Fibroblast of skin of left biceps (primary cell): ENCODE data around the gene IFRD2.
"Not testable (repeated sequence)": the region's sequence is repeated elsewhere in the genome, so short reads cannot be mapped to it uniquely, and the experiment has no call there.

Experiments
- DNase-seq, 2 experiments: peaks; one replicate each; pipeline ENCODE4 v3.0.0-alpha.2; 2013; ENCODE audit warnings: low read depth in 2 of 2

The IFRD2 gene

DNA sequence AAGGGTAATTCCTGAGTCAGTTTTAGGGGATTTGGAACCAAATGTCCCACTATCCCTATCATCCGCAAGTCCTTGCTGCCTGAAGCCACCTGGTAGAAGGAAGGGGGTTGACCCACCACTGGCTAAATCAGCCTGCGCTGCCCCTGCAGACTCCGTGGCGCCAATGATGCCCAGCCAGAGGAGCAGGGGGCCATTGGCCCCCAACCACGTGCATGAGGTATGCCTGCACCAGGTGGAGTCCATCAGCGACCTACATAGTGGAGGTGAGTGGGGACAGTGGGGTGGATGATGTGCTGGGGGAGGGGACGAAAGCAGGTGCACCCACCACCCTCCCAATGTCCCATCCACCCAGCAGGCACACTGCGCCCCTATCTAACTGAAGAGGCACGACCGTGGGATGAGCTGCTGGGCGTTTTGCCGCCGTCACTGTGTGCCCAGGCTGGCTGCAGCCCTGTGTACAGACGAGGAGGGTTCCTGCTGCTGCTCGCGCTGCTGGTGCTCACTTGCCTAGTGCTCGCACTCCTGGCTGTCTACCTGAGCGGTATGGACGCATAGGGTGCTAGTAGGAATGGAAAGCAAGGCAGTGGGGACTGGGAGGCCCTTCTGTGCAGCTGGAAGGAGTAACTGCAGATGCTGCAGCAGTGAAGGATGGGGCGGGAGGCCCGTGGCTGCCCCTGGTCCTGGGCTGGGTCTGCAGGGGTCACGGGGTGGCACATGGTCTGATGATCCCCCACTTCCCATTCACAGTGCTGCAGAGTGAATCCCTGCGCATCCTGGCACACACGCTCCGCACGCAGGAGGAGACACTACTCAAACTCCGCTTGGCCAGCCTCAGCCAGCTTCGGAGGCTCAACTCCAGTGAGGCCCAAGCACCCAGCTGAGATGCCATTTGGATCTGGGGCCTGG, 5.7 kb downstream of the IFRD2 start:
- DNase-seq, result no peak

DNA sequence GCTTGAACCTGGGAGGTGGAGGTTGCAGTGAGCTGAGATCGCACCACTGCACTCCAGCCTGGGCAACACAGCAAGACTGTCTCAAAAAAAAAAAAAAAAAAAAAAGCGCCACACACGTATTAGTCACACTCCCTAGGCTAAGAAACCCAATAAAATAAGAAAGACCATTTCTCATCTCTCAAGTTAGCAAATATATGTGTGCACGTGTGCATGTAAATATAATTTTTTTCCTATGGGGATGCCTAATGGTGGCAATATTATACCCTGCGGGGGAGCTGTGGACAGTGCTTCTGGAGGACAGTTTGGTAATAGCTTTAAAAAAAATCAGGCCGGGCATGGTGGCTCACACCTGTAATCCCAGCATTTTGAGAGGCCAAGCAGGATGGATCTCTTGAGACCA, 8.1 kb downstream of the IFRD2 start:
- not testable (repeated sequence) for DNase-seq

DNA sequence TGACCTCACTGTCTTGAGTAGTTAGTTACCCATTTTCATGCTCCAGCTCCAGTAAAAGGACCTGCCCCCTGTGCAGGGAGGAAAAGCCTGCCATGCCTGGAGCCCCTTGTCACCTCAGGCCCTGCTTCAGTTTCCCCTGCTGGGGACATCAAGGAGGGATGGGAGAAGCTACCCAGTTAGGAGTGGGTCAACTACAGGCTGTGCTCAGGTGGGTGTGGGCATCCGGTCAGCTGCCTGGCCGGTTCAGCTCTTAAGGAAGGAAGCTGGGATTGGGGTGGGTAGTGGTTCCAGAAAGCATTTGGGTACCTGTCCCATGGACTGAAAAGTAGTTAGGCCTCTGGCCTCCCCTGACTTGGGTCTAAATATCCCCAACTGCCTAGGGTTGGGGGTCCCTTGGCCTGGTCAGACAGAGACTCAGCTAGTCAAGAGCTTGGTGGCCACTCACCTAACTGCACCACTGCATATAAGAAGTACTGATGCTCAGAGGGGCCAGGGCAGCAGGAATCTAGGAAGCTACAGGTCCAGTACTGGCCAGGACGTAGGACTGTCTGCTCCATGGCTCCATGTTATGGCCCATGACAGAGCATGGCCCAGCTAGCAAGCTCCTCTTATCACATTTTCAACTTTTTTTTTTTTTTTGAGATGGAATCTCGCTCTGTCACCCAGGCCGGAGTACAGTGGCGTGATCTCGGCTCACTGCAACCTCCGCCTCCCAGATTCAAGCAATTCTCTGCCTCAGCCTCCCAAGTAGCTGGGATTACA, 12.8 kb downstream of the IFRD2 start:
- no peak for DNase-seq

DNA sequence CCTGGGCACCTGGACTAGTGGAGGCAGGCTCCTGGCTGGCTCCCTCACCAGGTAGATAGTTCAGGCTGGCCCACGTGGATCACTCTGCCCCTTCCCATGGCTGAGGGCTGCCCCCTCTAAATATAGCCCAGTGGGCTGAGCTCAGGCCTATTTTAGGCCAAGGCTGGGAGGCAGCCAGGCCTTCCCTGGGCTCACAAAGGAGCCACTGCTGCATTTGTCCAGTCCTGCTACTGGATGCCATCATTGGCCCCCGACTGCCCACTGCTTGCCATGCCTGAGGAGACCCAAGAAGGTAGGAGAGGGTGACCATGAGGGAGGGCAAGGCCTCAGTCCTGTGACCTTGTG, 13.4 kb downstream of the IFRD2 start, which contains the start of gene LSMEM2:
TSS of gene LSMEM2 (plus strand) at position 208 of the 345 bp plus-strand sequence. CDS start at position 235, 27 bp downstream.
- no peak for DNase-seq

DNA sequence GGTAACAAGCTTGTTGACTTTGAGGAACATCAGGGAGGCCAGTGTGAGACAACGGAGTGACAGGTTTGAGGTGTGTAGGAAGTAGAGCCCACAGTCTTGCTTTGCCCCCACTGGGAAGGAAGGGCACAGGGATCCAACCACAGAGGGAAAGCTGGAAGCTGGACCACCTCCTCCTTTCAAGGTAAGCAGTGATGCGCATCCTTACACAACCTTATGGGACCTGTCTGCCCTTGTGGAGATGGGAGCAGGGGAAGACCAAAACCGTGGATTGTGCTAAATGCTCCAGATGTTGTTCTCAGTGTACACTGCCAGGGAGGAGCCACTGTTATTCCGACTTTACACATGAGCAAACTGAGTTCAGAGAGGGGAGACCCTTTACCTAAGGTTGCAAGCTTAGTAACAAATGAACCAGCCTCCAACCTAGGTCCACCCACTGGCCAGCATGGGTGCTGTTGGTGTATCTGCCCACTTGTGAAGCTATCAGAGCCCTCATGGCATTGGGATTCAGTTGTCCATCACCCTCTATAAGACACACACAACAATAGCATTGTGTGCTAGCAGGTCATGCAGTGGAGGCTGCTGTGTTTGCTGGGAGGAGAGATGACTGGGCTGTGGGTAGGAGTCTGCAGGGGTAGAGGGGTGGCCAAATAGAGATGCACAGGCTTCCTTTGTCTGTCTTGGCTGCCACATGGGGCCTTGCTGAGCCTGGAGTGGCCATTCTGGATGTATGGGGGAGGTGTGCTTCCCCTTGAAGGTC, 13.9 kb downstream of the IFRD2 start:
- no peak for DNase-seq

DNA sequence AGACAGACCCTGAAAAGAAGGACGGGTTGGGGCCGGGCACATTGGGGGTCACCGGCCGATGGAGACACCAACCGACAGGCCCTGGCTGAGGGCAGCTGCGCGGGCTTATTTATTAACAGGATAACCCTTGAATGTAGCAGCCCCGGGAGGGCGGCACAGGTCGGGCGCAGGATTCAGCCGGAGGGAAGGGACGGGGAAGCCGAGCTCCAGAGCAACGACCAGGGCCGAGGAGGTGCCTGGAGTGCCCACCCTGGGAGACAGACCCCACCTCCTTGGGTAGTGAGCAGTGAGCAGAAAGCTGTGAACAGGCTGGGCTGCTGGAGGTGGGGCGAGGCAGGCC, 15.5 kb downstream of the IFRD2 start:
- no peak for DNase-seq

DNA sequence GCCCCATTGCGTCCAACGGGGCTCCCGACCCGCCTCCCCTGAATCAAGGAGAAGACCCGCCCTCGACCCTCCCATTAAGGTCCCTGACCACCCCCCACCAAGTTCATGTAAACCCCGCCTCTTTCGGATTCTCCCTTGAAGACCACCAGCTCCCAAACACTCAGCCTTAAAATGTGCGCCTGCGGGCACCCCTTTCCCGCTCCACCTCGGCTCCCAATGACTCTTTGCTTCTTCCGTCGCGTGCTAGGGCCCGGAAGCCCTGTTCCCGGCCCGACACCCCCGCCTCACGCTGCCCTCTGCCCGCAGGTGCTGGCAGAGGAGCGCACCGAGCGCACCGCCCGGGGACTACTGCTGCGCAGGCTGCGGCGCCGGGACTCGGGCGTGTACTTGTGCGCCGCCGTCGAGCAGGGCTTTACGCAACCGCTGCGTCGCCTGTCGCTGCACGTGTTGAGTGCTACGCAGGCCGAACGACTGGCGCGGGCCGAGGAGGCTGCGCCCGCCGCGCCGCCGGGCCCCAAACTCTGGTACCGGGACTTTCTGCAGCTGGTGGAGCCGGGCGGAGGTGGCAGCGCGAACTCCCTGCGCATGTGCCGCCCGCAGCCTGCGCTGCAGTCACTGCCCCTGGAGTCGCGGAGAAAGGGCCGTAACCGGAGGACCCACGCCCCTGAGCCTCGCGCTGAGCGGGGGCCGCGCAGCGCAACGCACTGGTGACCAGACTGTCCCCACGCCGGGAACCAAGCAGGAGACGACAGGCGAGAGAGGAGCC, 16.1 kb downstream of the IFRD2 start:
- DNase-seq, result no peak

DNA sequence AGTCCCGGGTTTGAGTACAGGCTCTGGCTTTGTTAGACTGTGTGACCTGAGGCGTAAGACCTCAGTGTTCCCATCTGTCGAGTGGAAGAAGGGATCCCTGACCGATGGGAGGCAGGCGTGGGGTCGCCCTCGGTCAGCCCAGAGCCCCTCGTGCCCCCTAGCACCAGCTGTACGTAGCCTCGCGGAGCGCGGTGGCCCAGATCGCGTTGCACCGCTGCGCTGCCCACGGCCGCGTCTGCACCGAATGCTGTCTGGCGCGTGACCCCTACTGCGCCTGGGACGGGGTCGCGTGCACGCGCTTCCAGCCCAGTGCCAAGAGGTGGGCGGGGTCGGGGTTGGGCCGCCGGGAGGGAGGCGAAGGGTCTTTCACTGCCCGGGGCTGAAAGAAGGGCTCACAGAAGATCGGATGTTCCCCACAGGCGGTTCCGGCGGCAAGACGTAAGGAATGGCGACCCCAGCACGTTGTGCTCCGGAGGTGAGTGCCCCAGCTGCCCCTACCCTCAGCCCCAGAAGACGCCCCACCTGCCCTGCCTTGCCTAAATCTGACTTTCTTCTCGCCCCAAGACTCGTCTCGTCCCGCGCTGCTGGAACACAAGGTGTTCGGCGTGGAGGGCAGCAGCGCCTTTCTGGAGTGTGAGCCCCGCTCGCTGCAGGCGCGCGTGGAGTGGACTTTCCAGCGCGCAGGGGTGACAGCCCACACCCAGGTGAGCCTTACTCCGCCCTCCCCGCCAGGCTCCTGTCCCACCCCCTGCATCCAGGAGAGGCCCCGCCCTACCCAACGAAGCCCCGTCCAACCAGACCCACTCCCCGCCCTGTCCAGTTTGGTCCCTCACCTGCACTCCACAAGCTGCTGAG, 16.9 kb downstream of the IFRD2 start:
- DNase-seq, result no peak

DNA sequence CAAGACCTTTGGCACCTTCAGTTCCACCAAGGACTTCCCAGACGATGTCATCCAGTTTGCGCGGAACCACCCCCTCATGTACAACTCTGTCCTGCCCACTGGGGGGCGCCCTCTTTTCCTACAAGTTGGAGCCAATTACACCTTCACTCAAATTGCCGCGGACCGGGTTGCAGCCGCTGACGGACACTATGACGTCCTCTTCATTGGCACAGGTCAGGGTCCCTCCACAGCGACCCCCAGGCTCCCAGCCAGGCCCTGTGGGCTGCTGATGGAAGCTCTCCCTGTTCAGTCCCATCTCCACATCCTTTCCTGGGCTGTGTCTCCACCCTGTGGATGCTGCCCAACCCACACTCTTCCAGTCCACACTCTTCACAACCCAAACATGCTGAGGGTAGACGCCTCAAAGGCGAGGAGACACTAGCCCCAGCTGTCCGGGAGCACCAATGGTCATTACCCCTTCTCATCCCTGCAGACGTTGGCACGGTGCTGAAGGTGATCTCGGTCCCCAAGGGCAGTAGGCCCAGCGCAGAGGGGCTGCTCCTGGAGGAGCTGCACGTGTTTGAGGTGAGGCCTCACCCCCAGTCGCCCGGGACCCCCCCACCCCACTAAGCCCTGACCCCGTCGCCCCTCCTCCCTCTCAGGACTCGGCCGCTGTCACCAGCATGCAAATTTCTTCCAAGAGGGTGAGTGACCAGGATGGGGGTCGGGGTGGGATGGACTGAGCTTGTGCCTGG, 17.7 kb downstream of the IFRD2 start:
- no peak for DNase-seq

DNA sequence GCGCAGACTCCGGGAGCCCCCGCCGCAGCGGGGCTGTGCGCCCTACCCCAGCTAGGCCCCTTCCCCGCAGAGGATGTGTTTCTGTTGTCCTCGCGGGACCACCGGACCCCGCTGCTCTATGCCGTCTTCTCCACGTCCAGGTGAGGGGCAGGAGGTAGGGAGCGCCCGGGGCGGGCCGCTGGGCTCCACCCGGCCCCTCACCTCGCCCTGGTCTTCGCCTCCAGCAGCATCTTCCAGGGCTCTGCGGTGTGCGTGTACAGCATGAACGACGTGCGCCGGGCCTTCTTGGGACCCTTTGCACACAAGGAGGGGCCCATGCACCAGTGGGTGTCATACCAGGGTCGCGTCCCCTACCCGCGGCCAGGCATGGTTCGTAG, 18.6 kb downstream of the IFRD2 start:
- no peak for DNase-seq

DNA sequence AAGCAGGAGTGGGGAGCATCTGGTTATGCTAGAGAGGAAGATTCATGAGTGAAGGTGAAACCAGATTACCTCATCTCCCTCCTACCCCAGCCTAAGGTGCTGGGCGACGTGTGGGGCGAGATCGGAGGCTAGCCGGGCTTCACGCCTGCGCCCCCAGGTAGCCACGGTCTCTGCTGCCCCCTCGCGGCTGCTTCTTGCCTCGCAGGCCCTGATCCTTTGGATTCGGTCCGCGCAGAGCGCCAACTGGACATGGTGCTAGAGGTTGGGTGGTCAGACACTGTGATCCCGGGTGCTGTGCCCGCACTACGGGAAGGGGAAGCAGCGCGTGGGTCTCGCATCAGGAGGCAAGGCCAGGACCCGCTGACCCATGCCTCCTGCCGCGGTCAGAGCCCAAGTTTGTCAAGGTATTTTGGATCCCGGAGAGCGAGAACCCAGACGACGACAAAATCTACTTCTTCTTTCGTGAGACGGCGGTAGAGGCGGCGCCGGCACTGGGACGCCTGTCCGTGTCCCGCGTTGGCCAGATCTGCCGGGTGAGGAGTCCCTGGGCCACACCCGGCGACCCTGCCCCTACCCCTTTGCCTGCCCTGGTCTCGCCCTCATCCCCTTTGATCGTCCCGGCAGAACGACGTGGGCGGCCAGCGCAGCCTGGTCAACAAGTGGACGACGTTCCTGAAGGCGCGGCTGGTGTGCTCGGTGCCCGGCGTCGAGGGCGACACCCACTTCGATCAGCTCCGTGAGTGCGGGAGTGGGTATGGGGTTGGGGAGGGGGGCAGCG, 19.1 kb downstream of the IFRD2 start:
- peak in 1 of 2 experiments; percentile 18 for DNase-seq

DNA sequence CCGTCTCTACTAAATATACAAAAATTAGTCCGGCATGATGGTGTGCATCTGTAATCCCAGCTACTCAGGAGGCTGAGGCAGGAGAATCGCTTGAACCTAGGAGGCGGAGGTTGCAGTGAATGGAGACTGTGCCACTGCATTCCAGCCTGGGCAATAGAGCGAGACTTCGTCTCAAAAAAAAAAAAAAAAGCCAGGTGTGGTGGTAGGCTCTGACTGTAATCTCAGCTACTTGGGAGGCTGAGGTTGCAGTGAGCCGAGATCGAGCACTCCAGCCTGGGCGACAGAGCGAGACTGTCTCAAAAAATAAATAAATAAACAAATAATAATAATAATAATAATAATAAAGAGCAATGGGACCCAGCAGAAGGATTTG, 19.7 kb downstream of the IFRD2 start:
- not testable (repeated sequence) for DNase-seq

DNA sequence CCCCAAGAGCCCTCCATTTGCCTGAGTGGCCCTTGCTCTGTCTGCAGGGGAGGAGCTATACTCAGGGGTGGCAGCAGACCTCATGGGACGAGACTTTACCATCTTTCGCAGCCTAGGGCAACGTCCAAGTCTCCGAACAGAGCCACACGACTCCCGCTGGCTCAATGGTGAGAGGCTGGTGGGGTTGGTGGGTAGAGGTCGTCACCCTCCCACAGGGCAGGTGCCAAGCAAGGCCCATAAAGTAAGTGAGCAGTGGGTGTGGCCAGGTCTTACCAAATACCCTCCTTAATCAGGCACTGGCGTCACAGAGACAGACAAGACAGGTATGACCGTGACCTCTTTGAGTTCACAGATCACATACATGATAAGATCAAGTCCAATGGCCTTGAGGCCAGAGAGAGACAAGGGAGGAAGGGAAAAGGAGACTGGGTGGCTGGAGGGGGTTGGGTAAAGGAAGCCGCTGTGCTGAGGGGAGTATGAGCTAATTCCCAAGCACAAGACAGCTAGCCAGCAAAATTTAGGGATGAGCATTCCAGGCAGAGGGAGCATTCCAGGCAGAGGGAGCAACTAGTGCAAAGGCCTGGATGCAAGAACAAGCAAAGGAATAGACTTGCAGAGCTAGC, 20.8 kb downstream of the IFRD2 start:
- no peak for DNase-seq

DNA sequence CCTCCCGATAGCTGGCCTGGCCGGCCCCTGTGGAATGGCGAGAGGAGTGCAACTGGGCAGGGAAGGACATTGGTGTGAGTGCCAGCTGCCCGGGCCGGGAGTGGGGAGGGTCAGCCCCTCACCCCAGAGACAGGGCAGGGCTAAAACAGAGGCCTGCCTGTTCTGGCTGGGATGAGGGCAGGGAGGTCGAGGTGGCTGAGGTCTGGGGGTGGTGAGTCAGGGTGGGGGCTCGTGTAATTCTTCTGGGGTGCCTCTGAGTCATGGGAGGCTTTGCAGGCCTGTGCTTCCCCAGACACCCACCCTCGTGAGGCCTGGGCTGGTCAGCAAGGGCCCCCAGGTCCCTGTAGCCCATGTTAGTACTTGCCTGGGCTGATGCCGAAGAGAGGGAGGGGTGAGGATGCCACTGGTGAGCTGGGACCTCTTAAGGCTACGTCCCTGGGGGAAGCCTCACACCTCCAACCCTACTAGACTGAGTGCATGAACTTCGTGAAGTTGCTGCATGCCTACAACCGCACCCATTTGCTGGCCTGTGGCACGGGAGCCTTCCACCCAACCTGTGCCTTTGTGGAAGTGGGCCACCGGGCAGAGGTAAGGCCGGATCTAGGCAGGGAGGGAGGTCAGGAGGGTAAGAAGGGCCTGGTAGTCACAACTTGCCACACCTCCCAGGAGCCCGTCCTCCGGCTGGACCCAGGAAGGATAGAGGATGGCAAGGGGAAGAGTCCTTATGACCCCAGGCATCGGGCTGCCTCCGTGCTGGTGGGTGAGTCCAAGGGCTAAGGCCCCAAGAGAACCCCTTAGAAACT, 21.6 kb downstream of the IFRD2 start:
- DNase-seq, result no peak

DNA sequence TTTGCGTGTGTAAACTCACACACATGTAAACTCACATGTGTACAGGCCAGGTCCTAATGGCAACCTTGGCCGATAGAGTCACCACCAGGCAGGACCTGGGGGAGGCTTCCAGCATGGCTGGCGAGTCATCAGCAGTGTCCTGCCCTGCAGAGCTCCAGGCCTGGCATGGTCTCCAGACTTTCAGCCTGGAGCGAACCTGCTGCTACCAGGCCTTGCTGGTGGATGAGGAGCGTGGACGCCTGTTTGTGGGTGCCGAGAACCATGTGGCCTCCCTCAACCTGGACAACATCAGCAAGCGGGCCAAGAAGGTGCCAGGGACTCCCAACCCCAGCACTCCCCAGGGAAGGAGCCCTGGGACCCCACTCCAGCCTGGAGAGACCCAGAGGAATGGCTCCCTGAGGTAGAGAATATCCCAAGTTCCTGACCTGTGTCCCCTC, 22.2 kb downstream of the IFRD2 start:
- no peak for DNase-seq

DNA sequence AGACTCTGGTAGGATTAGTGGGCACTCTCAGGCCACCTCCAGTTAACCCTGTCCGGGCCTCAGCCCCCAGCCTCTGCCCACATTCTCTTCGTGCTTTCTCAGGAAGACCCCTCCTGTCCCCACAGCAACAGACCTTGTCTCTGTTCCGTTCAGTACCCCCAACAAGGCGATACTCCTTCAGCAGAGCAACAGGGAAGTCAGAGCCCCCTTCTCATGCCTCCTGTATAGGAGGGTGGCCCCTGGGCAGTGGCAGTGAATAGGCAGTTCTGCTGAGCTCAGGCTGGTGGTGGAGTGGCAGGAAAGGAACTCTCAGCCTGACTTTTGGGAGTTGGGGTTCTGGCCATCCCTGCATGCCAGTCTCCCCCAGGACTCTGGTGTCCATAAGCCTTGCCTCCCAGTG, 22.8 kb downstream of the IFRD2 start:
- no peak for DNase-seq

DNA sequence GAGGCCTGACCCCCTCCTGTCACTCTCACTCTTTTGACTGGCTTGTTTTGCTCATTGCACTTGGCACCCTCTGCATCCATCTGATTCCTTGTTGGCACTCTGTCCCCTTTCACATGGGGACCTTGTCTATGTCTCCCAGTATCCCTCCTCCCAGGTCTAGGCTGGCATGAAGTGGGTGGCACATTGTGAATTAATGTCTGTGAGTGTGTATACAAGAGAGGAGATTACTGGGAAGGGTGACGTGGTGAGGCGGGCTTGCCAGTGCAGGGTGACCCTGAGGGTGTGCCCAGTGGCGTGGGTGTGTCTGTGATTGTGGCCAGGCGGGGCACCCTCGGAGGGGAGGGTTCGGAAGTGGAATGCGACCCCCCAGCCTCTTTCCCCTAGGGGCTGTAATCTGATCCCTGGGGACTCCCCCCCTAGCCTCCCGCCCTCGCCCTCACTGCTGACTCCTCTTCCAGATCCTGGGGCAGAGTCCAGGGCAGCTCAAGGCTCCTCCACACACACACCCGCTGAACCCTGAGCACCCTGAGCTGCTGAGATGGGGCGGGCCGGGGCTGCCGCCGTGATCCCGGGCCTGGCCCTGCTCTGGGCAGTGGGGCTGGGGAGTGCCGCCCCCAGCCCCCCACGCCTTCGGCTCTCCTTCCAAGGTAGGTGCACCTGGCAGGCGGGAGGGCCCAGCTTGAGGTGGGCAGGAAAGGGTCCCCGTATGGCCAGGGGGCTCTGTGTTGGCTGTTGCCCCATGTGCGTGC, 23.4 kb downstream of the IFRD2 start, which contains the start of gene SEMA3B:
TSS of gene SEMA3B (plus strand) at position 445 of the 749 bp plus-strand sequence. CDS start at position 539, 94 bp downstream.
- DNase-seq, result no peak
